Endothelial cell of umbilical vein (primary cell): ENCODE measurements around the gene CD8A. TPM values are rescaled to one million over a fixed set of nuclear protein-coding genes. Genes with fewer than 3 reads are reported as not detected.

Experiments
- BruUV-seq: library from RNA; stranded (reverse); fragments of 400-500 nt; replicated peaks from 2 replicates; lab custom pipeline; 2021; lab: Mats Ljungman, UMichigan
- CTCF ChIA-PET: fragments of 300-600, 350-600 bp; sonication (Branson Sonifier 250); formaldehyde crosslinking; loops from one replicate; lab custom pipeline; 2021; ENCODE audit warnings: antibody characterized with exemption, inconsistent platforms; lab: Charles Lee
- POLR2A ChIA-PET: fragments of 300-600, 350-600 bp; sonication (Branson Sonifier 250); formaldehyde crosslinking; loops from one replicate; lab custom pipeline; 2021; ENCODE audit warnings: antibody characterized with exemption, inconsistent platforms; lab: Charles Lee
- DNase-seq: peaks from one replicate; pipeline ENCODE4 v3.0.0-alpha.2; 2011; ENCODE audit warnings: low read depth, low spot score
- FAIRE-seq: peaks from 2 replicates; lab custom pipeline; 2011; peaks lifted over from hg19 to GRCh38; lab: Jason Lieb, UNC
- H2AFZ ChIP-seq: 2 replicates; pipeline ENCODE4 v1.6.0; 2012; ENCODE audit warnings: low read depth, low read length, control low read depth, inconsistent platforms
- H3K27ac ChIP-seq: 2 replicates; pipeline ENCODE4 v1.5.1; 2011; ENCODE audit warnings: low read depth, mild to moderate bottlenecking, control low read depth, low read length, moderate library complexity; ENCODE audit not compliant: insufficient read depth
- H3K27me3 ChIP-seq, 2 experiments: 2 replicates each; pipeline versions ENCODE4 v1.6.0 to v1.6.1; 2011; ENCODE audit warnings: low read length in 2 of 2, mixed read lengths in 1 of 2; ENCODE audit not compliant: control insufficient read depth in 2 of 2, insufficient read depth in 2 of 2
- H3K36me3 ChIP-seq, 2 experiments: 2 replicates in 1 of 2; 3 replicates in 1 of 2; pipeline ENCODE4 v1.5.1; 2011; ENCODE audit warnings: low read length in 2 of 2, mild to moderate bottlenecking in 1 of 2, moderate library complexity in 1 of 2; ENCODE audit not compliant: control insufficient read depth in 2 of 2, insufficient read depth in 2 of 2; ENCODE audit errors: extremely low read depth in 1 of 2
- H3K4me1 ChIP-seq: 3 replicates; pipeline ENCODE4 v1.5.1; 2011; ENCODE audit warnings: mild to moderate bottlenecking, low read length; ENCODE audit not compliant: control insufficient read depth, insufficient read depth; ENCODE audit errors: extremely low read depth
- H3K4me2 ChIP-seq: 2 replicates; pipeline ENCODE4 v1.6.1; 2011; ENCODE audit warnings: low read length, control low read depth, mixed read lengths; ENCODE audit not compliant: insufficient read depth
- H3K4me3 ChIP-seq, 3 experiments: fragments of 200-600 bp in 1 of 3; sonication (generic), shearing (Covaris generic) in 1 of 3; replicated peaks in 1 of 3; 2 replicates each; pipeline ENCODE4 v1.5.1; 2011 to 2016; ENCODE audit warnings: control low read depth in 3 of 3, low read length in 3 of 3, mild to moderate bottlenecking in 2 of 3, inconsistent platforms in 1 of 3, low read depth in 1 of 3, moderate library complexity in 1 of 3; ENCODE audit not compliant: insufficient read depth in 1 of 3
- H3K79me2 ChIP-seq: 2 replicates; pipeline ENCODE4 v1.6.0; 2012; ENCODE audit warnings: low read length, inconsistent platforms; ENCODE audit not compliant: control insufficient read depth, insufficient read depth
- H3K9ac ChIP-seq: replicated peaks from 2 replicates; pipeline ENCODE3; 2011; ENCODE audit warnings: low read length, control low read depth; ENCODE audit not compliant: insufficient read depth; ENCODE audit errors: extremely low read depth
- H3K9me1 ChIP-seq: replicated peaks from 3 replicates; pipeline ENCODE4 v1.6.0; 2011; ENCODE audit warnings: mild to moderate bottlenecking, low read length; ENCODE audit not compliant: control insufficient read depth, insufficient read depth; ENCODE audit errors: extremely low read depth
- H3K9me3 ChIP-seq: replicated peaks from 2 replicates; pipeline ENCODE4 v1.5.1; 2012; ENCODE audit warnings: low read length, inconsistent platforms; ENCODE audit not compliant: control insufficient read depth, insufficient read depth
- H4K20me1 ChIP-seq: replicated peaks from 2 replicates; pipeline ENCODE3; 2011; ENCODE audit warnings: mild to moderate bottlenecking, low read length; ENCODE audit not compliant: control insufficient read depth, insufficient read depth; ENCODE audit errors: extremely low read depth
- EZH2 ChIP-seq: IDR thresholded peaks from 2 replicates; pipeline ENCODE4 v1.6.1; 2012; ENCODE audit warnings: borderline replicate concordance, low read depth, mild to moderate bottlenecking, moderate library complexity, low read length, inconsistent platforms; ENCODE audit not compliant: severe bottlenecking
- FOS ChIP-seq: IDR thresholded peaks from 2 replicates; pipeline ENCODE4 v1.6.1; 2011; ENCODE audit warnings: mild to moderate bottlenecking, low read length, moderate library complexity, borderline replicate concordance; ENCODE audit not compliant: insufficient read depth
- GATA2 ChIP-seq: IDR thresholded peaks from 2 replicates; pipeline ENCODE4 v1.7.0; 2011; ENCODE audit warnings: low read depth, mild to moderate bottlenecking, moderate library complexity, mixed read lengths, low read length; ENCODE audit not compliant: insufficient read length, insufficient read depth
- JUN ChIP-seq: IDR thresholded peaks from 2 replicates; pipeline ENCODE4 v1.6.1; 2011; ENCODE audit warnings: borderline replicate concordance, low read depth; ENCODE audit not compliant: insufficient read length, insufficient read depth
- MYC ChIP-seq: IDR thresholded peaks from one replicate; pipeline ENCODE4 v1.6.1; 2011; ENCODE audit warnings: mild to moderate bottlenecking, low read depth, low read length
- POLR2A ChIP-seq: IDR thresholded peaks from 2 replicates; pipeline ENCODE4 v1.6.1; 2012; ENCODE audit warnings: low read depth, mild to moderate bottlenecking, control low read depth, low read length
- POLR2AphosphoS5 ChIP-seq: IDR thresholded peaks from 2 replicates; pipeline ENCODE4 v1.6.1; 2012; ENCODE audit warnings: low read depth, mild to moderate bottlenecking, control low read depth, low read length, moderate library complexity; ENCODE audit not compliant: insufficient read depth
- dilution Hi-C: fragments of 300-500 bp; cut with MboI; formaldehyde crosslinking; loops from one replicate; pipeline ENCODE4 v1.15.0; 2019; ENCODE audit warnings: low sequenced_read_pairs; ENCODE audit not compliant: extremely low pct_ligation_motif_present
- intact Hi-C: fragments of 100-400 bp; cut with micrococcal nuclease; formaldehyde crosslinking; loops from one replicate; pipeline ENCODE4 v1.10.0; 2022
- polyA plus RNA-seq, 4 experiments: library from polyadenylated mRNA; depleted of rRNA in 3 of 4; stranded (reverse) in 3 of 4; unstranded in 1 of 4; fragments of >200 nt; gene quantifications; 2 replicates each; pipeline versions ENCODE4 v1.2.1 to v1.2.3, GENCODE V29; 2011 to 2012; ENCODE audit warnings: missing spikeins in 1 of 4
- total RNA-seq: library from RNA; stranded (reverse); gene quantifications from 2 replicates; pipeline ENCODE4 v1.2.3, GENCODE V29; 2021
- TF ChIP-seq, protein P1 (sequence below), 2 donors: IDR thresholded peaks; 1 replicate in 1 of 2; 2 replicates in 1 of 2; pipeline ENCODE4 v1.5.1; 2011; ENCODE audit warnings: low read length in 2 of 2, mild to moderate bottlenecking in 2 of 2, moderate library complexity in 2 of 2, control low read depth in 1 of 2, inconsistent platforms in 1 of 2, low read depth in 1 of 2; ENCODE audit not compliant: insufficient read depth in 1 of 2; ENCODE audit errors: extremely low read depth in 1 of 2
- TF ChIP-seq, protein P2 (sequence below): IDR thresholded peaks from 2 replicates; pipeline ENCODE4 v1.6.1; 2011; ENCODE audit not compliant: insufficient read depth, insufficient read length

CD8A gene
- total and polyA plus RNA-seq, 2 donors (not counting 3 experiments of a cell fraction or from before 2014, with no cell fraction given), result not detected

DNA sequence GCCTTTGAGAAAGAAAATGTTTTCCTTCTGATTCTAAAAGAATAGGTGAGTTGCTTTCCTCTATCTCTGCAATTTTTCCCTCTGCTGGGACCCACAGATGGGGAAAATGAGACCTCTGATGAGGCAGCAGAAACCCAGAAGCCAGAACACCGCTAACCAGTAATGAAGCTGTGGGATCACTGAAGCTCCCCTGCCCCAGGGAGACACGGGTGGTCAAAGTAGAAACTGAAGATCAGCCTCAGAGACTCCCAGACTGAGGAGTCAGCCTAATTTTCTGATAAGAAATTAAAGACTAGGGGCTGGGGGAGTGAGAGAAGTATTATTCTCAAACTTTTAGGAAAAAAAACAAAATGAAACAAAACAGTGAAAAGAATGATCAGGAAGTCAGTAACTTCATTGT is 40.8 kb upstream of the CD8A start:
- no peak overlapping the region for H3K9ac ChIP-seq
- peaks cover 2 to 3% of the 10 kb centered on the region in 2 experiments for H3K27me3 ChIP-seq
- intact Hi-C loops, result no loop called here
- no peak for TF ChIP-seq MYC
- TF ChIP-seq POLR2AphosphoS5, result no peak
- no peak for TF ChIP-seq FOS
- TF ChIP-seq, protein P1, sequence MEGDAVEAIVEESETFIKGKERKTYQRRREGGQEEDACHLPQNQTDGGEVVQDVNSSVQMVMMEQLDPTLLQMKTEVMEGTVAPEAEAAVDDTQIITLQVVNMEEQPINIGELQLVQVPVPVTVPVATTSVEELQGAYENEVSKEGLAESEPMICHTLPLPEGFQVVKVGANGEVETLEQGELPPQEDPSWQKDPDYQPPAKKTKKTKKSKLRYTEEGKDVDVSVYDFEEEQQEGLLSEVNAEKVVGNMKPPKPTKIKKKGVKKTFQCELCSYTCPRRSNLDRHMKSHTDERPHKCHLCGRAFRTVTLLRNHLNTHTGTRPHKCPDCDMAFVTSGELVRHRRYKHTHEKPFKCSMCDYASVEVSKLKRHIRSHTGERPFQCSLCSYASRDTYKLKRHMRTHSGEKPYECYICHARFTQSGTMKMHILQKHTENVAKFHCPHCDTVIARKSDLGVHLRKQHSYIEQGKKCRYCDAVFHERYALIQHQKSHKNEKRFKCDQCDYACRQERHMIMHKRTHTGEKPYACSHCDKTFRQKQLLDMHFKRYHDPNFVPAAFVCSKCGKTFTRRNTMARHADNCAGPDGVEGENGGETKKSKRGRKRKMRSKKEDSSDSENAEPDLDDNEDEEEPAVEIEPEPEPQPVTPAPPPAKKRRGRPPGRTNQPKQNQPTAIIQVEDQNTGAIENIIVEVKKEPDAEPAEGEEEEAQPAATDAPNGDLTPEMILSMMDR (IDR thresholded peaks at IDR 0.05; ENCODE audit: extremely low read depth in 1 of 2, insufficient read depth in 1 of 2, low read depth in 1 of 2, low read length in 2 of 2), result no peak
- no peak for TF ChIP-seq GATA2
- TF ChIP-seq, protein P2, sequence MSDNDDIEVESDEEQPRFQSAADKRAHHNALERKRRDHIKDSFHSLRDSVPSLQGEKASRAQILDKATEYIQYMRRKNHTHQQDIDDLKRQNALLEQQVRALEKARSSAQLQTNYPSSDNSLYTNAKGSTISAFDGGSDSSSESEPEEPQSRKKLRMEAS, result no peak
- TF ChIP-seq EZH2, result no peak
- TF ChIP-seq POLR2A, result no peak
- no peak for TF ChIP-seq JUN
- ChIA-PET POLR2A (no interaction called here), CTCF (no interaction called here)
- H2AFZ ChIP-seq, result no peak overlapping the region
- dilution Hi-C loops, result no loop called here
- H3K79me2 ChIP-seq, result no peaks in the 10 kb centered on the region
- H3K4me2 ChIP-seq, result no peak overlapping the region
- no TSS peak for BruUV-seq
- H3K27ac ChIP-seq, result no peak overlapping the region
- no peaks in the 10 kb centered on the region for H3K36me3 ChIP-seq
- no peaks in the 10 kb centered on the region for H3K4me1 ChIP-seq
- FAIRE-seq (no peak), DNase-seq (no peak)
- no peak overlapping the region for H3K4me3 ChIP-seq
- H3K9me1 ChIP-seq, result no peaks in the 10 kb centered on the region
- H3K9me3 ChIP-seq, result no peaks in the 10 kb centered on the region
- H4K20me1 ChIP-seq, result no peaks in the 10 kb centered on the region
